Measurements from ENCODE around the gene ULK1. TPM values are rescaled to one million over a fixed set of nuclear protein-coding genes. Genes with fewer than 3 reads are reported as not detected.

ULK1 gene
- total and polyA plus RNA-seq, 2 of the 13 experiments (the other 11 are each of a cell fraction or from before 2014, with no cell fraction given), result 2.8 to 10.1 TPM

DNA sequence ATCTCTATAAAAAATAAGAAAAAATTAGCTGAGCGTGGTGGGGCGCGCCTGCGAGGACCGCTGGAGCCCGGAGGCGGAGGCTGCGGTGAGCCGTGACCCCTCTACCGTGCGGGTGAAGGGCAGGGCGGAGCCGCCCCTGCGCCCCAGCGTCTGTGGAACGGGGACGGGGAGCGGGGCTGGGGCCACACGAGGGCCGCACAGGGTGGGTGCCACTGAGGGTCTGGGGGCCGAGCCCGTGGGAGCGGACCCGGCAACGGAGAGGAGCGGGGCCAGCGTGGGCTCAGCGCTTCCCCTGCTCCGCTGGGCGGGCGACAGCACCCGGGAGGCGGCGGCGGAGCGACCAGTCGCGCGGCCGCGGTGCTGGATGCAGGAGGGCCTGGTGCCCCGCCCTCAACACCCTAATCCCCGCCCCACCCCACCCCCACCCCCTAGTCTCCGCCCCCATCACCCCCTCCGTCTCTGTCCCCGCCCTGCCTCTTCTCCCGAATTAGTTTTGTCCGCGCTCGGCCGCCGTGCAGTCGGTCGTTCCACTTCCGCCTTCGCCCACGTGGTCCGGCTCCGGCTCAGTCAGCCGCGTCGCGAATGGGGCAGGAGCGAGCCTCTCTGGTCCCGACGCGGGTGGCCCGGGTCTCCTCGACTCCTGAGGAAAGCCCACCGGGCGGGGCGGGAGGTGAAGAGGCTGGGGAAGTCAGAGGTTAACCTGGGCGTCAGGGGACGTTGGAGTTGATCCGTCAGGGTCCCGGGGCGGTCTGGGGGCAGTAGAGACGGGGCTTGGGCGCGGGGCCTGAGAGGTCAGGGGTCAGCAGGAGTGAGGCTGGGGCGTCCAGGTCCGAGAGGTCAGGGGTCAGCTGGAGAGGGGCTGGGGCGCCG, 34.5 kb downstream of the ULK1 start, which contains the start of gene PUS1 (continued):
- TF ChIP-seq, protein P1, sequence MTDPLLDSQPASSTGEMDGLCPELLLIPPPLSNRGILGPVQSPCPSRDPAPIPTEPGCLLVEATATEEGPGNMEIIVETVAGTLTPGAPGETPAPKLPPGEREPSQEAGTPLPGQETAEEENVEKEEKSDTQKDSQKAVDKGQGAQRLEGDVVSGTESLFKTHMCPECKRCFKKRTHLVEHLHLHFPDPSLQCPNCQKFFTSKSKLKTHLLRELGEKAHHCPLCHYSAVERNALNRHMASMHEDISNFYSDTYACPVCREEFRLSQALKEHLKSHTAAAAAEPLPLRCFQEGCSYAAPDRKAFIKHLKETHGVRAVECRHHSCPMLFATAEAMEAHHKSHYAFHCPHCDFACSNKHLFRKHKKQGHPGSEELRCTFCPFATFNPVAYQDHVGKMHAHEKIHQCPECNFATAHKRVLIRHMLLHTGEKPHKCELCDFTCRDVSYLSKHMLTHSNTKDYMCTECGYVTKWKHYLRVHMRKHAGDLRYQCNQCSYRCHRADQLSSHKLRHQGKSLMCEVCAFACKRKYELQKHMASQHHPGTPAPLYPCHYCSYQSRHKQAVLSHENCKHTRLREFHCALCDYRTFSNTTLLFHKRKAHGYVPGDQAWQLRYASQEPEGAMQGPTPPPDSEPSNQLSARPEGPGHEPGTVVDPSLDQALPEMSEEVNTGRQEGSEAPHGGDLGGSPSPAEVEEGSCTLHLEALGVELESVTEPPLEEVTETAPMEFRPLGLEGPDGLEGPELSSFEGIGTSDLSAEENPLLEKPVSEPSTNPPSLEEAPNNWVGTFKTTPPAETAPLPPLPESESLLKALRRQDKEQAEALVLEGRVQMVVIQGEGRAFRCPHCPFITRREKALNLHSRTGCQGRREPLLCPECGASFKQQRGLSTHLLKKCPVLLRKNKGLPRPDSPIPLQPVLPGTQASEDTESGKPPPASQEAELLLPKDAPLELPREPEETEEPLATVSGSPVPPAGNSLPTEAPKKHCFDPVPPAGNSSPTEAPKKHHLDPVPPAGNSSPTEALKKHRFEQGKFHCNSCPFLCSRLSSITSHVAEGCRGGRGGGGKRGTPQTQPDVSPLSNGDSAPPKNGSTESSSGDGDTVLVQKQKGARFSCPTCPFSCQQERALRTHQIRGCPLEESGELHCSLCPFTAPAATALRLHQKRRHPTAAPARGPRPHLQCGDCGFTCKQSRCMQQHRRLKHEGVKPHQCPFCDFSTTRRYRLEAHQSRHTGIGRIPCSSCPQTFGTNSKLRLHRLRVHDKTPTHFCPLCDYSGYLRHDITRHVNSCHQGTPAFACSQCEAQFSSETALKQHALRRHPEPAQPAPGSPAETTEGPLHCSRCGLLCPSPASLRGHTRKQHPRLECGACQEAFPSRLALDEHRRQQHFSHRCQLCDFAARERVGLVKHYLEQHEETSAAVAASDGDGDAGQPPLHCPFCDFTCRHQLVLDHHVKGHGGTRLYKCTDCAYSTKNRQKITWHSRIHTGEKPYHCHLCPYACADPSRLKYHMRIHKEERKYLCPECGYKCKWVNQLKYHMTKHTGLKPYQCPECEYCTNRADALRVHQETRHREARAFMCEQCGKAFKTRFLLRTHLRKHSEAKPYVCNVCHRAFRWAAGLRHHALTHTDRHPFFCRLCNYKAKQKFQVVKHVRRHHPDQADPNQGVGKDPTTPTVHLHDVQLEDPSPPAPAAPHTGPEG (CRISPR knock-in tag; IDR thresholded peaks at IDR 0.05), result 0 out of 2 replicates have a peak, but pooled peaks have one; percentile 48
- TF ChIP-seq HOXD1 (CRISPR knock-in tag; IDR thresholded peaks at IDR 0.05) (peak; percentile 12; the same call in 1 of the 2 replicates), MAF1 (CRISPR knock-in tag; IDR thresholded peaks at IDR 0.05; ENCODE audit: borderline replicate concordance) (0 out of 2 replicates have a peak, but pooled peaks have one; percentile 58), HOXA9 (CRISPR knock-in tag; IDR thresholded peaks at IDR 0.05; ENCODE audit: borderline replicate concordance) (peak; percentile 85), ZMYM3 (CRISPR knock-in tag; IDR thresholded peaks at IDR 0.05) (peak; percentile 39), YY1 (IDR thresholded peaks at IDR 0.05; ENCODE audit: insufficient read depth, insufficient replicate concordance, low read depth, low read length) (peak; percentile 45), CCDC6 (CRISPR knock-in tag; IDR thresholded peaks at IDR 0.05) (peak; percentile 77; the same call in 1 of the 2 replicates), SP1 (IDR thresholded peaks at IDR 0.05) (no peak), SP1 (CRISPR knock-in tag; IDR thresholded peaks at IDR 0.05) (peak; percentile 73), FOXA3 (CRISPR knock-in tag; IDR thresholded peaks at IDR 0.05) (peak; percentile 50), HNRNPL (IDR thresholded peaks at IDR 0.05; ENCODE audit: low read depth, low read length) (no peak), RXRB (CRISPR knock-in tag; IDR thresholded peaks at IDR 0.05; ENCODE audit: borderline replicate concordance) (peak; percentile 51; the same call in 1 of the 2 replicates), NRL (CRISPR knock-in tag; IDR thresholded peaks at IDR 0.05; ENCODE audit: borderline replicate concordance) (peak; percentile 57; the same call in 1 of the 2 replicates), GABPB1 (CRISPR knock-in tag; IDR thresholded peaks at IDR 0.05) (peak; percentile 93), MAZ (IDR thresholded peaks at IDR 0.05; ENCODE audit: borderline replicate concordance, low read depth, low read length) (0 out of 2 replicates have a peak, but pooled peaks have one; percentile 21), MAZ (CRISPR knock-in tag; IDR thresholded peaks at IDR 0.05; ENCODE audit: low read depth) (peak; percentile 96), POLR2AphosphoS5 (IDR thresholded peaks at IDR 0.05; ENCODE audit: low read depth, low read length) (peak; percentile 80), GFI1 (CRISPR knock-in tag; IDR thresholded peaks at IDR 0.05; ENCODE audit: borderline replicate concordance) (no peak; the same call in 1 of the 2 replicates)
- TF ChIP-seq, protein P2, sequence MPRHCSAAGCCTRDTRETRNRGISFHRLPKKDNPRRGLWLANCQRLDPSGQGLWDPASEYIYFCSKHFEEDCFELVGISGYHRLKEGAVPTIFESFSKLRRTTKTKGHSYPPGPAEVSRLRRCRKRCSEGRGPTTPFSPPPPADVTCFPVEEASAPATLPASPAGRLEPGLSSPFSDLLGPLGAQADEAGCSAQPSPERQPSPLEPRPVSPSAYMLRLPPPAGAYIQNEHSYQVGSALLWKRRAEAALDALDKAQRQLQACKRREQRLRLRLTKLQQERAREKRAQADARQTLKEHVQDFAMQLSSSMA (CRISPR knock-in tag; IDR thresholded peaks at IDR 0.05), result 0 out of 2 replicates have a peak, but pooled peaks have one; percentile 50
- TF ChIP-seq, protein P3, sequence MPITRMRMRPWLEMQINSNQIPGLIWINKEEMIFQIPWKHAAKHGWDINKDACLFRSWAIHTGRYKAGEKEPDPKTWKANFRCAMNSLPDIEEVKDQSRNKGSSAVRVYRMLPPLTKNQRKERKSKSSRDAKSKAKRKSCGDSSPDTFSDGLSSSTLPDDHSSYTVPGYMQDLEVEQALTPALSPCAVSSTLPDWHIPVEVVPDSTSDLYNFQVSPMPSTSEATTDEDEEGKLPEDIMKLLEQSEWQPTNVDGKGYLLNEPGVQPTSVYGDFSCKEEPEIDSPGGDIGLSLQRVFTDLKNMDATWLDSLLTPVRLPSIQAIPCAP (CRISPR knock-in tag; IDR thresholded peaks at IDR 0.05; ENCODE audit: low read depth), result no peak

Data from HepG2 (cell line).